ENCODE measurements around the gene SELENOT.

Gene SELENOT

DNA sequence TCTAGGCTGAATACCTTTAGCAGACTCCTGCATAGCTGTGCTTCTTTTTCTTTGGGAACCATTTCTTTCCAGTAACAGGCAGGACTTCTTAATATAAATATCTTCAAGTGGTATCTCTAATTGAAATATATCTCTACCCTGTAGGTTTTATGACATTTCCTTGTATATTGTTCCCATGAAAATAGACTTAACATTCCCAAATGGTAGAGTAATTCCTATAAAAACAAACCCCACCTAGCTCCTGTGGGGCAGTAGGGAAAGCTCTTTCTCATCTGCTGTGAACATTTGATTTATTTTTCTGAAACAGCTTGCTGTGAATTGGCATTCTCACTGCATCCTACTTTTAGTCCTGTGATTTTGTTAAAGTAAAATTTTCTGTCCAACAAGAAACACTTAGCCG is 20.8 kb downstream of the SELENOT start:
- no peak overlapping the region for H3K27ac ChIP-seq (ENCODE audit: low read depth, low read length)
- no peaks in the 10 kb centered on the region for H3K27me3 ChIP-seq (ENCODE audit: control insufficient read depth in 5 of 5, insufficient read depth in 4 of 5, low read length in 5 of 5)
- H3K9ac ChIP-seq (ENCODE audit: low read length in 5 of 5), result no peak overlapping the region
- H3K4me1 ChIP-seq (ENCODE audit: control insufficient read depth in 5 of 5, insufficient read depth in 5 of 5, low read length in 5 of 5), result no peaks in the 10 kb centered on the region
- H3K4me3 ChIP-seq (ENCODE audit: low read depth in 1 of 5, low read length in 5 of 5), result no peak overlapping the region
- no peaks in the 10 kb centered on the region for H3K9me3 ChIP-seq (ENCODE audit: control insufficient read depth in 5 of 5, low read length in 5 of 5)
- peaks cover 18 to 32% (median 23%) of the 10 kb centered on the region in 5 donors for H3K36me3 ChIP-seq (ENCODE audit: control insufficient read depth in 5 of 5, insufficient read depth in 5 of 5, low read length in 5 of 5)

DNA sequence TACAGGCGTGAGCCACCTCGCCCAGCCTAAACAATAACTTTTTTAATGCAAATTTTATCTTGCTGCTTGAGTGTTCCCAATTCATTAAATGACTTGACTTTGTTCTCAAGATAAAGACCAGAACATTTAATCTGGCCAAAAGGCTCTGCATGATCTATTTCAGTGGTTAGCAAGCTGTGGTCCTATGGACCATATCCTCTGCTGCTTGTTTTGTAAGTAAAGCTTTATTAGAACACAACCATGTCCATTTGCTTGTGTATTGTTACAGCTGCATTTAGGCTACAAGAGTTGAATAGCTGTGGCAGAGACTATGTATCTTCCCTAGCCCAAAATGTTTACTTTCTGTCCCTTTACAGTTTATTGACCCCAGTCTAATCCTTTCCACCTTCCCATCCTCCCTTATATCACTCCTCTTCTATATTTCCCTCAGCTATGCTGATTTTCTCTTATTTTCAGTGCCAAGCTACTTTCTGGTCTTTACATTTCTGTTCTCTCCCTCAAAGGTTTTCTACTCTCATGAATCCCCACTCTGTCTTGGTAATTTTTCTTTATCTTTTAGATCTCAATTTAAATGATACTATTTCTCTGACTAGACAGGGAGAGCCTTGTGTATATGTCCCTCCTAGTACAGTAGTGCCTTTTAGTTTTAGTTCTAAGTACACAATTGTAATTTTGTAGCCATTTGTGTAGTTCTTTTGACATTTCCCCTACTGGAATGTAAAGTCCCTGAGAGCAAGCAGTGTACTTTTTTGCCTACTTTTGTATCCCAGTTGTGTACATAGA is 23.2 kb downstream of the SELENOT start:
- H3K4me3 ChIP-seq (ENCODE audit: low read depth in 1 of 5, low read length in 5 of 5), result no peak overlapping the region
- peaks cover 25 to 36% (median 30%) of the 10 kb centered on the region in 5 donors for H3K36me3 ChIP-seq (ENCODE audit: control insufficient read depth in 5 of 5, insufficient read depth in 5 of 5, low read length in 5 of 5)
- no peaks in the 10 kb centered on the region for H3K4me1 ChIP-seq (ENCODE audit: control insufficient read depth in 5 of 5, insufficient read depth in 5 of 5, low read length in 5 of 5)
- H3K9ac ChIP-seq (ENCODE audit: low read length in 5 of 5), result no peak overlapping the region
- H3K27ac ChIP-seq (ENCODE audit: low read depth, low read length), result no peak overlapping the region
- no peaks in the 10 kb centered on the region for H3K27me3 ChIP-seq (ENCODE audit: control insufficient read depth in 5 of 5, insufficient read depth in 4 of 5, low read length in 5 of 5)
- no peaks in the 10 kb centered on the region for H3K9me3 ChIP-seq (ENCODE audit: control insufficient read depth in 5 of 5, low read length in 5 of 5)

DNA sequence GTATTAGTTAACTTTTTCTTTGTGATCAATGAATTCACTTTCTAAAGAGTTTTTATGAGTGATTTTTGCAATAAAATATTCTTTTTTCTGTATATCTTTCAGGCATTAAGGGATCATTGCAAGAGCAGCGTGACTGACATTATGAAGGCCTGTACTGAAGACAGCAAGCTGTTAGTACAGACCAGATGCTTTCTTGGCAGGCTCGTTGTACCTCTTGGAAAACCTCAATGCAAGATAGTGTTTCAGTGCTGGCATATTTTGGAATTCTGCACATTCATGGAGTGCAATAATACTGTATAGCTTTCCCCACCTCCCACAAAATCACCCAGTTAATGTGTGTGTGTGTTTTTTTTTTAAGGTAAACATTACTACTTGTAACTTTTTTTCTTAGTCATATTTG is 24.4 kb downstream of the SELENOT start:
- Histone ChIP-seq H3K4me3 (ENCODE audit: low read depth in 1 of 5, low read length in 5 of 5) (no peak overlapping the region), H3K9me3 (ENCODE audit: control insufficient read depth in 5 of 5, low read length in 5 of 5) (no peaks in the 10 kb centered on the region), H3K4me1 (ENCODE audit: control insufficient read depth in 5 of 5, insufficient read depth in 5 of 5, low read length in 5 of 5) (no peaks in the 10 kb centered on the region), H3K27ac (ENCODE audit: low read depth, low read length) (no peak overlapping the region), H3K27me3 (ENCODE audit: control insufficient read depth in 5 of 5, insufficient read depth in 4 of 5, low read length in 5 of 5) (no peaks in the 10 kb centered on the region), H3K36me3 (ENCODE audit: control insufficient read depth in 5 of 5, insufficient read depth in 5 of 5, low read length in 5 of 5) (peaks cover 29 to 41% (median 34%) of the 10 kb centered on the region in 5 donors), H3K9ac (ENCODE audit: low read length in 5 of 5) (no peak overlapping the region)

DNA sequence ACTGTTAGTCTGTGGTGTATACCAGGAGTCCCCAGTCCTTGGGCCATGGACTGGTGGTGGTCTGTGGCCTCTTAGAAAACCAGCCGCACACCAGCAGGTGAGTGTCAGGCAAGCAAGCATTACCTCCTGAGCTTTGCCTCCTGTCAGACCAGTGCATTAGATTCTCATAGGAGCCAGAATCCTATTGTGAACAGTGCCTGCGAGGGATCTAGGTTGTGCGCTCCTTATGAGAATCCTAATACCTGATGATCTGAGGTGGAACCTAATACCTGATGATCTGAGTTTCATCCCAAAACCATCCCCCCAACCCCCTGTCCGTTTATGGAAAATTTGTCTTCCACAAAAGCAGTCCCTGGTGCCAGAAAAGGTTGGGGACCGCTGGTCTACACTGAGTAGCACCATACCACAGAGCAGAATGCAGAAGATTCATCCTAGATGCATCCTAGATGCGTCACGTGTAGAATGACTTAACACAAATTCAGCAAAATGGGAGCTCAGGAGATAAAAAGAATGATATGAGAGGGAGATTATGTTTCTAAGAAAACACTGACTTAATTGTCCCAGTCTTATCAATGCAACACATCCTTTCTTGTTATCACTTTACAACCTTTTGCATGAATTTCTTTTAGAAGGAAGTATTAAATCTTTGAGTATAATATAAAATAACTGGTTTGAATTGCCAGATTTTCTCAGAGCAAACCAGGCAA is 28.5 kb downstream of the SELENOT start:
- H3K27ac ChIP-seq (ENCODE audit: low read depth, low read length), result no peak overlapping the region
- H3K9ac ChIP-seq (ENCODE audit: low read length in 5 of 5), result no peak overlapping the region
- H3K36me3 ChIP-seq (ENCODE audit: control insufficient read depth in 5 of 5, insufficient read depth in 5 of 5, low read length in 5 of 5), result peaks cover 18 to 27% (median 22%) of the 10 kb centered on the region in 5 donors
- H3K27me3 ChIP-seq (ENCODE audit: control insufficient read depth in 5 of 5, insufficient read depth in 4 of 5, low read length in 5 of 5), result no peaks in the 10 kb centered on the region
- H3K9me3 ChIP-seq (ENCODE audit: control insufficient read depth in 5 of 5, low read length in 5 of 5), result no peaks in the 10 kb centered on the region
- peaks cover 0 to 5% (median 0%) of the 10 kb centered on the region in 5 donors for H3K4me1 ChIP-seq (ENCODE audit: control insufficient read depth in 5 of 5, insufficient read depth in 5 of 5, low read length in 5 of 5)
- H3K4me3 ChIP-seq (ENCODE audit: low read depth in 1 of 5, low read length in 5 of 5), result no peak overlapping the region

DNA sequence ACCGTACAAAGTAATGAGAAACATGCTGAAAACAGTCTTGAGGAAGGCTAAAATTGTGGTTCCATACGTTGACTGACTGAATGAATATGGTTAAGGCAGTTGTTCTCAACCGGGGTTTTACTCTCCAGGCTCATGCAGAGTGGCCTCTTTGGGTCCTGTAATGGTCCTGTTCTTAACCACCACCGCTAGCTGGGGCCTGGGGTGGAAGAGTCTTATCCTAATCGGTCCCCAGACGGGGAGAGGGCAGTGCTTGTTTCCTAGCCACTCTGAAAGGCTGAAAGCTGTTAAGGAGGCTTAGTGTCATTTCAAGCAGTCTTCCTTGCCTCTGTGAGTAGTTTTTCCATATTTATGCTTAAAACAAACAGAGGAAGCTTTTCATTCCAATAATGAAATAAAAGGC is 32.0 kb downstream of the SELENOT start:
- H3K9me3 ChIP-seq (ENCODE audit: control insufficient read depth in 5 of 5, low read length in 5 of 5), result no peaks in the 10 kb centered on the region
- H3K36me3 ChIP-seq (ENCODE audit: control insufficient read depth in 5 of 5, insufficient read depth in 5 of 5, low read length in 5 of 5), result peaks cover 0 to 17% (median 11%) of the 10 kb centered on the region in 5 donors
- peaks cover 0 to 5% (median 0%) of the 10 kb centered on the region in 5 donors for H3K4me1 ChIP-seq (ENCODE audit: control insufficient read depth in 5 of 5, insufficient read depth in 5 of 5, low read length in 5 of 5)
- H3K27ac ChIP-seq (ENCODE audit: low read depth, low read length), result no peak overlapping the region
- no peak overlapping the region for H3K4me3 ChIP-seq (ENCODE audit: low read depth in 1 of 5, low read length in 5 of 5)
- H3K9ac ChIP-seq (ENCODE audit: low read length in 5 of 5), result no peak overlapping the region
- no peaks in the 10 kb centered on the region for H3K27me3 ChIP-seq (ENCODE audit: control insufficient read depth in 5 of 5, insufficient read depth in 4 of 5, low read length in 5 of 5)

DNA sequence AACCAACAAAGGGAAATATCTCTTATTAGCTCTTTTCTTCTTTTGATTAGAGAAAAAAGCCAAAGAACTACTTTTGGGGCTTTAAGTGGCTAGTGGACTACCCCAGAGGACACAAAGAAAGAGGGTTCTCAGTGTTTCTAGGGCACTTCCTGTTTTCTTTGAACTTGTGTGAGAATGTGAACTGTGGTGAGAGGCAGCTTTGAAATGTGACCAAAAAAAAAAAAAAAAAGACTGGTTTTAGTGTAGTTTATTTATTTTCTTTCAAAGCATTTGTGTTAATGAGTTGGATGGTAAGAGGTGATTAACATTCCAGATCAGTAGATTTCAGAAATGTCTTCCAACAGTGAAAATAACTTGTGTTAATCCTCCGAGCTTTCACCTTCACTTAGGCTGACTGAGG is 32.4 kb downstream of the SELENOT start:
- Histone ChIP-seq H3K9me3 (ENCODE audit: control insufficient read depth in 5 of 5, low read length in 5 of 5) (no peaks in the 10 kb centered on the region), H3K9ac (ENCODE audit: low read length in 5 of 5) (no peak overlapping the region), H3K27me3 (ENCODE audit: control insufficient read depth in 5 of 5, insufficient read depth in 4 of 5, low read length in 5 of 5) (no peaks in the 10 kb centered on the region), H3K4me1 (ENCODE audit: control insufficient read depth in 5 of 5, insufficient read depth in 5 of 5, low read length in 5 of 5) (peaks cover 0 to 5% (median 0%) of the 10 kb centered on the region in 5 donors), H3K4me3 (ENCODE audit: low read depth in 1 of 5, low read length in 5 of 5) (no peak overlapping the region), H3K36me3 (ENCODE audit: control insufficient read depth in 5 of 5, insufficient read depth in 5 of 5, low read length in 5 of 5) (peaks cover 0 to 13% (median 9%) of the 10 kb centered on the region in 5 donors), H3K27ac (ENCODE audit: low read depth, low read length) (no peak overlapping the region)

DNA sequence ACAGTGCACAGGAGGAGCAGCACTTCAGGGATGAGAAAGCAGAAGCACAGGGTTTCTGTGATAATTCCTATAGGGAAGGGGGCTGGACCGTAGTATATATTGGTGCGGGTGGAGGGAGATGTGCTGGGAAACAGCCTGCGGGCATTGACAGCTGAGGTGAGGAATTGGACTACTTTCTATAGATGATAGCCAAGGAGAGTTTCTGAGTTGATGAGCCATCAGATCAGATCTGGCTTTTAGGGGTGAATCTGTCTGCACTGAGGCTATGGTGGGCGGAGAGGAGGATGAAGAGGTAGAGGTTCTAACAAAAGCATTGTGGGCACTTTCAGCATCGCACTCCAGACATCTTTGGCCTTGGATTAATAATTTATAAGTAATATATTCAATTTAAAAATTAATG is 33.1 kb downstream of the SELENOT start:
- H3K9me3 ChIP-seq (ENCODE audit: control insufficient read depth in 5 of 5, low read length in 5 of 5), result no peaks in the 10 kb centered on the region
- no peak overlapping the region for H3K9ac ChIP-seq (ENCODE audit: low read length in 5 of 5)
- H3K4me1 ChIP-seq (ENCODE audit: control insufficient read depth in 5 of 5, insufficient read depth in 5 of 5, low read length in 5 of 5), result peaks cover 0 to 5% (median 0%) of the 10 kb centered on the region in 5 donors
- H3K36me3 ChIP-seq (ENCODE audit: control insufficient read depth in 5 of 5, insufficient read depth in 5 of 5, low read length in 5 of 5), result peaks cover 0 to 7% (median 5%) of the 10 kb centered on the region in 5 donors
- no peak overlapping the region for H3K4me3 ChIP-seq (ENCODE audit: low read depth in 1 of 5, low read length in 5 of 5)
- H3K27me3 ChIP-seq (ENCODE audit: control insufficient read depth in 5 of 5, insufficient read depth in 4 of 5, low read length in 5 of 5), result no peaks in the 10 kb centered on the region
- no peak overlapping the region for H3K27ac ChIP-seq (ENCODE audit: low read depth, low read length)

DNA sequence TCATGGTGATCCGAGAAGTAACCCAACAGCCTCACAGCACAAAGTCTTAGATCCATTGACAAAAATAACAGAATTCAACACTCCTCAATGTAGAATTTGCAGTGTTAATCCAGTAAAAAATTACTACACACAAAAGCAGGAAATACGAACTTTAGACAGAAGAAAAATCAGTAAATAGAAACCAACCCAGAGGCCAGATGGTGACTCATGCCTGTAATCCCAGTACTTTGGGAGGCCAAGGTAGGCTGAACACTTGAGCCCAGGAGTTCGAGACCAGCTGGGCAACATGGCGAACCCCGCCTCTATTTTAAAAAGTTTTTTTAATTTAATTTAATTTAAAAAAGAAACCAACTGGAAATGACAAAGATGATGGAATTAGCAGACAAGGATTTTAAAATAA is 36.1 kb downstream of the SELENOT start:
- H3K27me3 ChIP-seq (ENCODE audit: control insufficient read depth in 5 of 5, insufficient read depth in 4 of 5, low read length in 5 of 5), result no peaks in the 10 kb centered on the region
- H3K4me3 ChIP-seq (ENCODE audit: low read depth in 1 of 5, low read length in 5 of 5), result no peak overlapping the region
- H3K27ac ChIP-seq (ENCODE audit: low read depth, low read length), result no peak overlapping the region
- H3K9me3 ChIP-seq (ENCODE audit: control insufficient read depth in 5 of 5, low read length in 5 of 5), result no peaks in the 10 kb centered on the region
- no peaks in the 10 kb centered on the region for H3K36me3 ChIP-seq (ENCODE audit: control insufficient read depth in 5 of 5, insufficient read depth in 5 of 5, low read length in 5 of 5)
- H3K4me1 ChIP-seq (ENCODE audit: control insufficient read depth in 5 of 5, insufficient read depth in 5 of 5, low read length in 5 of 5), result peaks cover 0 to 5% (median 0%) of the 10 kb centered on the region in 5 donors
- no peak overlapping the region for H3K9ac ChIP-seq (ENCODE audit: low read length in 5 of 5)

DNA sequence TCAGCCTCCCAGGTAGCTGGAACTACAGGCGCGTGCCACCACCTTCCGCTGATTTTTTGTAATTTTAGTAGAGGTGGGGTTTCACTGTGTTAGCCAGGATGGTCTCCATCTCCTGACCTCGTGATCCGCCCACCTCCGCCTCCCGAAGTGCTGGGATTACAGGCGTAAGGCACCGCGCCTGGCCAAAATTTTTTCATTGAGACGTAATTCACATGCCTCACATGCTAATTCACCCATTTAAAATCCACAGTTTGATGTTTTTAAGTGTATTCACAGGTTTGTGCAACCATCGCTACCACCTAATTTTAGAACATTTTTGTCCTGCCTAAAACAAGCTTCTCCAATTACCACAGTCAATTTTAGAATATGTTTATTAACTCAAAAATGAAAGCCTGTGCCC is 37.1 kb downstream of the SELENOT start:
- Histone ChIP-seq H3K27me3 (ENCODE audit: control insufficient read depth in 5 of 5, insufficient read depth in 4 of 5, low read length in 5 of 5) (no peaks in the 10 kb centered on the region), H3K9ac (ENCODE audit: low read length in 5 of 5) (no peak overlapping the region), H3K36me3 (ENCODE audit: control insufficient read depth in 5 of 5, insufficient read depth in 5 of 5, low read length in 5 of 5) (no peaks in the 10 kb centered on the region), H3K27ac (ENCODE audit: low read depth, low read length) (no peak overlapping the region), H3K4me1 (ENCODE audit: control insufficient read depth in 5 of 5, insufficient read depth in 5 of 5, low read length in 5 of 5) (peaks cover 0 to 1% (median 0%) of the 10 kb centered on the region in 5 donors), H3K4me3 (ENCODE audit: low read depth in 1 of 5, low read length in 5 of 5) (no peak overlapping the region), H3K9me3 (ENCODE audit: control insufficient read depth in 5 of 5, low read length in 5 of 5) (no peaks in the 10 kb centered on the region)

DNA sequence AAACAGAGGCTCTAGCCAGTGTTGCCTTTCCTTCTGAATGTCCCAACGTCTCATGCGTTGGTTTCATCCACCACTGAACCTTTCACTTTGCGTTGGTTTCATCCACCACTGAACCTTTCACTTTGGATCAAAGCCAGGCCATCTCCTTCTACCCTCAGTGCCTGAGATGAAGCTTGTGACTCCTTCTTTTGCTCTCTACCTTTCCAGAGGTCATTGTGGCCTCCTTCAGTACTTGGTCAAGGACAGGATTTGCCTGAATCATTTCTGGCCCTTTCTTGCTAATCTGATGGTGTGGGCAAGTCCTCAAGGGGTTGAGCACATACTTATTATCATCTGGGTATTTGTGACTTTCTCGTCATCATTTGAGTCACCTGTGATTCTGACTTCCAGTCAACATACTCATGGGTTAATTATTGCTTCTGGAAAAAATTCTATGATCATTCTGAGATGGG is 50.0 kb downstream of the SELENOT start:
- no peaks in the 10 kb centered on the region for H3K4me1 ChIP-seq (ENCODE audit: control insufficient read depth in 5 of 5, insufficient read depth in 5 of 5, low read length in 5 of 5)
- no peak overlapping the region for H3K27ac ChIP-seq (ENCODE audit: low read depth, low read length)
- no peaks in the 10 kb centered on the region for H3K9me3 ChIP-seq (ENCODE audit: control insufficient read depth in 5 of 5, low read length in 5 of 5)
- H3K9ac ChIP-seq (ENCODE audit: low read length in 5 of 5), result no peak overlapping the region
- H3K36me3 ChIP-seq (ENCODE audit: control insufficient read depth in 5 of 5, insufficient read depth in 5 of 5, low read length in 5 of 5), result no peaks in the 10 kb centered on the region
- H3K27me3 ChIP-seq (ENCODE audit: control insufficient read depth in 5 of 5, insufficient read depth in 4 of 5, low read length in 5 of 5), result peaks cover 0 to 3% (median 0%) of the 10 kb centered on the region in 5 donors
- H3K4me3 ChIP-seq (ENCODE audit: low read depth in 1 of 5, low read length in 5 of 5), result no peak overlapping the region
